Neural cell (in vitro differentiated cells): ENCODE measurements around the gene A2ML1. TPM values are rescaled to one million over a fixed set of nuclear protein-coding genes. Genes with fewer than 3 reads are reported as not detected.

Experiments
- H2AFZ ChIP-seq: fragments of 200-600, 300-800 bp; sonication (generic), shearing (Covaris generic); 2 replicates; pipeline ENCODE4 v1.6.0; 2014; ENCODE audit warnings: low read depth, mild to moderate bottlenecking, antibody characterized with exemption, low read length, moderate library complexity
- H3F3A ChIP-seq: fragments of 200-600 bp; shearing (Covaris generic); 2 replicates; pipeline ENCODE4 v1.6.1; 2016; ENCODE audit warnings: mild to moderate bottlenecking, moderate library complexity, mixed read lengths, antibody characterized with exemption, low read length; ENCODE audit not compliant: insufficient read depth, poor library complexity, severe bottlenecking
- H3K27ac ChIP-seq: fragments of 200-600, 300-800 bp; sonication (generic), shearing (Covaris generic); 2 replicates; pipeline ENCODE4 v1.5.1; 2014; ENCODE audit warnings: mild to moderate bottlenecking, low read length, moderate library complexity
- H3K27me3 ChIP-seq: fragments of 300-800, 200-600 bp; sonication (generic), shearing (Covaris generic); 2 replicates; pipeline ENCODE4 v1.6.0; 2014; ENCODE audit warnings: mild to moderate bottlenecking, low read depth, low read length, moderate library complexity; ENCODE audit not compliant: insufficient read depth
- H3K36me3 ChIP-seq: fragments of 300-800, 200-600 bp; sonication (generic), shearing (Covaris generic); 2 replicates; pipeline ENCODE4 v1.5.1; 2014; ENCODE audit warnings: mild to moderate bottlenecking, antibody characterized with exemption, low read length, moderate library complexity; ENCODE audit not compliant: insufficient read depth
- H3K4me2 ChIP-seq: fragments of 300-800, 200-600 bp; sonication (generic), shearing (Covaris generic); 2 replicates; pipeline ENCODE4 v1.6.0; 2014; ENCODE audit warnings: mild to moderate bottlenecking, low read length
- H3K4me3 ChIP-seq: fragments of 300-800, 200-600 bp; sonication (generic), shearing (Covaris generic); 2 replicates; pipeline ENCODE4 v1.5.1; 2014; ENCODE audit warnings: mild to moderate bottlenecking, low read length, moderate library complexity
- H3K79me2 ChIP-seq: fragments of 200-600 bp; shearing (Covaris generic); replicated peaks from 2 replicates; pipeline ENCODE4 v1.6.0; 2014; ENCODE audit warnings: mild to moderate bottlenecking, low read length, moderate library complexity; ENCODE audit not compliant: insufficient read depth
- H3K9ac ChIP-seq: fragments of 300-800, 200-600 bp; sonication (generic), shearing (Covaris generic); 2 replicates; pipeline ENCODE4 v1.6.1; 2016; ENCODE audit warnings: mild to moderate bottlenecking, low read length, mixed read lengths
- H3K9me2 ChIP-seq: fragments of 200-600 bp; shearing (Covaris generic); 2 replicates; pipeline ENCODE4 v1.6.1; 2016; ENCODE audit warnings: mild to moderate bottlenecking, low read length, mixed read lengths; ENCODE audit not compliant: insufficient read depth
- H3K9me3 ChIP-seq: fragments of 200-600, 300-800 bp; sonication (generic), shearing (Covaris generic); 2 replicates; pipeline ENCODE4 v1.6.1; 2016; ENCODE audit warnings: mild to moderate bottlenecking, mixed run types, low read length, moderate library complexity, mixed read lengths
- H4K20me1 ChIP-seq: fragments of 200-600 bp; shearing (Covaris generic); 2 replicates; pipeline ENCODE4 v1.6.1; 2016; ENCODE audit warnings: mild to moderate bottlenecking, mixed run types; ENCODE audit not compliant: insufficient read depth
- EP300 ChIP-seq: fragments of 450-650 bp; conservative IDR thresholded peaks from 2 replicates; pipeline ENCODE4 v1.6.1; 2014; ENCODE audit warnings: antibody characterized with exemption, mild to moderate bottlenecking, moderate library complexity; ENCODE audit not compliant: poor library complexity, severe bottlenecking
- EZH2 ChIP-seq: fragments of 200-600, 300-800 bp; shearing (Covaris generic), sonication (generic); IDR thresholded peaks from 2 replicates; pipeline ENCODE4 v1.6.1; 2014; ENCODE audit warnings: antibody characterized with exemption, low read length, borderline replicate concordance, mild to moderate bottlenecking; ENCODE audit not compliant: insufficient read depth, poor library complexity, severe bottlenecking
- MXI1 ChIP-seq: fragments of 450-650 bp; conservative IDR thresholded peaks from 2 replicates; pipeline ENCODE4 v1.6.1; 2014; ENCODE audit warnings: antibody characterized with exemption, mild to moderate bottlenecking; ENCODE audit not compliant: poor library complexity, severe bottlenecking
- POLR2AphosphoS5 ChIP-seq: IDR thresholded peaks from 2 replicates; pipeline ENCODE4 v1.6.1; 2012
- RAD21 ChIP-seq: fragments of 450-650 bp; conservative IDR thresholded peaks from 2 replicates; pipeline ENCODE4 v1.6.1; 2014; ENCODE audit warnings: antibody characterized with exemption, mild to moderate bottlenecking, moderate library complexity
- SMC3 ChIP-seq: fragments of 450-650 bp; conservative IDR thresholded peaks from 2 replicates; pipeline ENCODE4 v1.6.1; 2014; ENCODE audit warnings: antibody characterized with exemption, mild to moderate bottlenecking, moderate library complexity; ENCODE audit not compliant: poor library complexity
- TAF1 ChIP-seq: IDR thresholded peaks from 2 replicates; pipeline ENCODE4 v1.6.1; 2012; ENCODE audit warnings: low read depth
- polyA plus RNA-seq: library from polyadenylated mRNA; depleted of rRNA; stranded (reverse); fragments of >200 nt; gene quantifications from 2 replicates; pipeline ENCODE4 v1.2.3, GENCODE V29; 2014
- TF ChIP-seq, protein P1 (sequence below): fragments of 450-650 bp; IDR thresholded peaks from 2 replicates; pipeline ENCODE4 v1.5.1; 2014; ENCODE audit warnings: antibody characterized with exemption, mild to moderate bottlenecking, moderate library complexity; ENCODE audit not compliant: poor library complexity, severe bottlenecking
- TF ChIP-seq, protein P2 (sequence below): IDR thresholded peaks from 2 replicates; pipeline ENCODE4 v1.6.1; 2012; ENCODE audit warnings: borderline replicate concordance

A2ML1 gene
- polyA plus RNA-seq, 1 donor from 2014 or later, result not detected

DNA sequence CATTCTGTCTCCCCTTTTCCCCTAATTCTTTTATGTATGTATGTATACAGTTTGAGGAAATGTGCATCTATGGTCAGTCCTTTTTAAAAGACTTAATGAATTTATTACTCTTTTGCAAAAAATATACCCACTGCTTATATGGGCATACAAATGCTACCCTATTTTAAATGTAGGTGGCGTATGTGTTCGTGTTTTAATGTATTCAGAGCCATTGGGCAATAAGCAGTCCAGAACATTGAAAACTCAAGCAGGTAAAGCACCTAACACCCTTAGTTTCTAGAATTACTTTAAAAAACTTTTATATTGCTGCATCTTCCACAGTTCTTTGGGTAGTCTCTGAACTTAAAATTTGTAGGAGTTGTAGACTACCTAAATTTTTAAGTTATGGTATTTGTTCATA lies 42.6 kb upstream of the A2ML1 start:
- TF ChIP-seq SMC3, result no peak
- TF ChIP-seq, protein P1, sequence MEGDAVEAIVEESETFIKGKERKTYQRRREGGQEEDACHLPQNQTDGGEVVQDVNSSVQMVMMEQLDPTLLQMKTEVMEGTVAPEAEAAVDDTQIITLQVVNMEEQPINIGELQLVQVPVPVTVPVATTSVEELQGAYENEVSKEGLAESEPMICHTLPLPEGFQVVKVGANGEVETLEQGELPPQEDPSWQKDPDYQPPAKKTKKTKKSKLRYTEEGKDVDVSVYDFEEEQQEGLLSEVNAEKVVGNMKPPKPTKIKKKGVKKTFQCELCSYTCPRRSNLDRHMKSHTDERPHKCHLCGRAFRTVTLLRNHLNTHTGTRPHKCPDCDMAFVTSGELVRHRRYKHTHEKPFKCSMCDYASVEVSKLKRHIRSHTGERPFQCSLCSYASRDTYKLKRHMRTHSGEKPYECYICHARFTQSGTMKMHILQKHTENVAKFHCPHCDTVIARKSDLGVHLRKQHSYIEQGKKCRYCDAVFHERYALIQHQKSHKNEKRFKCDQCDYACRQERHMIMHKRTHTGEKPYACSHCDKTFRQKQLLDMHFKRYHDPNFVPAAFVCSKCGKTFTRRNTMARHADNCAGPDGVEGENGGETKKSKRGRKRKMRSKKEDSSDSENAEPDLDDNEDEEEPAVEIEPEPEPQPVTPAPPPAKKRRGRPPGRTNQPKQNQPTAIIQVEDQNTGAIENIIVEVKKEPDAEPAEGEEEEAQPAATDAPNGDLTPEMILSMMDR, result no peak
- TF ChIP-seq, protein P2, sequence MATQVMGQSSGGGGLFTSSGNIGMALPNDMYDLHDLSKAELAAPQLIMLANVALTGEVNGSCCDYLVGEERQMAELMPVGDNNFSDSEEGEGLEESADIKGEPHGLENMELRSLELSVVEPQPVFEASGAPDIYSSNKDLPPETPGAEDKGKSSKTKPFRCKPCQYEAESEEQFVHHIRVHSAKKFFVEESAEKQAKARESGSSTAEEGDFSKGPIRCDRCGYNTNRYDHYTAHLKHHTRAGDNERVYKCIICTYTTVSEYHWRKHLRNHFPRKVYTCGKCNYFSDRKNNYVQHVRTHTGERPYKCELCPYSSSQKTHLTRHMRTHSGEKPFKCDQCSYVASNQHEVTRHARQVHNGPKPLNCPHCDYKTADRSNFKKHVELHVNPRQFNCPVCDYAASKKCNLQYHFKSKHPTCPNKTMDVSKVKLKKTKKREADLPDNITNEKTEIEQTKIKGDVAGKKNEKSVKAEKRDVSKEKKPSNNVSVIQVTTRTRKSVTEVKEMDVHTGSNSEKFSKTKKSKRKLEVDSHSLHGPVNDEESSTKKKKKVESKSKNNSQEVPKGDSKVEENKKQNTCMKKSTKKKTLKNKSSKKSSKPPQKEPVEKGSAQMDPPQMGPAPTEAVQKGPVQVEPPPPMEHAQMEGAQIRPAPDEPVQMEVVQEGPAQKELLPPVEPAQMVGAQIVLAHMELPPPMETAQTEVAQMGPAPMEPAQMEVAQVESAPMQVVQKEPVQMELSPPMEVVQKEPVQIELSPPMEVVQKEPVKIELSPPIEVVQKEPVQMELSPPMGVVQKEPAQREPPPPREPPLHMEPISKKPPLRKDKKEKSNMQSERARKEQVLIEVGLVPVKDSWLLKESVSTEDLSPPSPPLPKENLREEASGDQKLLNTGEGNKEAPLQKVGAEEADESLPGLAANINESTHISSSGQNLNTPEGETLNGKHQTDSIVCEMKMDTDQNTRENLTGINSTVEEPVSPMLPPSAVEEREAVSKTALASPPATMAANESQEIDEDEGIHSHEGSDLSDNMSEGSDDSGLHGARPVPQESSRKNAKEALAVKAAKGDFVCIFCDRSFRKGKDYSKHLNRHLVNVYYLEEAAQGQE, result no peak
- no peak for TF ChIP-seq TAF1
- no peak for TF ChIP-seq EP300
- TF ChIP-seq POLR2AphosphoS5, result no peak
- no peak for TF ChIP-seq RAD21
- TF ChIP-seq MXI1, result no peak
- TF ChIP-seq EZH2, result no peak
- H3F3A ChIP-seq, result no peaks in the 10 kb centered on the region
- no peaks in the 10 kb centered on the region for H3K27me3 ChIP-seq
- no peak overlapping the region for H3K4me3 ChIP-seq
- H3K9me3 ChIP-seq, result no peaks in the 10 kb centered on the region
- peaks cover 14% of the 10 kb centered on the region for H3K36me3 ChIP-seq
- H3K27ac ChIP-seq, result no peak overlapping the region
- H3K4me2 ChIP-seq, result no peak overlapping the region
- no peaks in the 10 kb centered on the region for H3K79me2 ChIP-seq
- no peak overlapping the region for H2AFZ ChIP-seq
- no peak overlapping the region for H3K9ac ChIP-seq
- H3K9me2 ChIP-seq, result no peaks in the 10 kb centered on the region
- H4K20me1 ChIP-seq, result no peaks in the 10 kb centered on the region

DNA sequence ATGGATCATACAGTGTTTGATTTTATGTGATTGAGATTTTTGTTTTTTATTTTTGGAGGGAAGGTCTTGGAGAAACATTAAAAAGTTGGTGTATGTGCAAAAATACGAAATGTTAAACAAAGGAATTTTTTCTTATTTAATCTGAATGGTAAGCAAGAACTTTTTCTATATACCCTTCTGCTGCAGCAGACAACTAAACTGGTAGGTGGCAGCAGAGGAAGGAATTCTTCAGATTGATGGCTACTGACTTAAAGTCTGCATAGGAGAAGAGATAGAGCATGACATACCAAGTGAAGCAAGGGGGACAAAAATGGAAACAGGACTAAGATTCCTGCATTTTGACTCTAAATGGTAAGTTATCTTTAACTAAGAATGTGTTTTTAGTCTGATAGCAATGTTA lies 42.0 kb upstream of the A2ML1 start:
- no peak overlapping the region for H2AFZ ChIP-seq
- H3K79me2 ChIP-seq, result no peaks in the 10 kb centered on the region
- H3K27me3 ChIP-seq, result no peaks in the 10 kb centered on the region
- TF ChIP-seq, protein P2, result no peak
- peak; percentile 62 for TF ChIP-seq RAD21
- TF ChIP-seq SMC3, result peak; percentile 65
- TF ChIP-seq EZH2, result no peak
- TF ChIP-seq, protein P1, result peak; percentile 66
- no peak overlapping the region for H3K9ac ChIP-seq
- no peaks in the 10 kb centered on the region for H4K20me1 ChIP-seq
- no peak overlapping the region for H3K4me3 ChIP-seq
- H3K9me3 ChIP-seq, result no peaks in the 10 kb centered on the region
- no peak overlapping the region for H3K4me2 ChIP-seq
- no peak overlapping the region for H3K27ac ChIP-seq
- H3F3A ChIP-seq, result no peaks in the 10 kb centered on the region
- no peaks in the 10 kb centered on the region for H3K9me2 ChIP-seq
- peaks cover 14% of the 10 kb centered on the region for H3K36me3 ChIP-seq
